GM19023 (cell line): ENCODE results near the gene TRIM26.

ENCODE experiments used
- ATAC-seq: cut with Tn5 transposase; IDR thresholded peaks from one replicate; pipeline ENCODE4 v1.9.1; 2021; ENCODE audit warnings: mild to moderate bottlenecking, moderate library complexity; ENCODE audit not compliant: unreplicated experiment

Gene TRIM26

DNA sequence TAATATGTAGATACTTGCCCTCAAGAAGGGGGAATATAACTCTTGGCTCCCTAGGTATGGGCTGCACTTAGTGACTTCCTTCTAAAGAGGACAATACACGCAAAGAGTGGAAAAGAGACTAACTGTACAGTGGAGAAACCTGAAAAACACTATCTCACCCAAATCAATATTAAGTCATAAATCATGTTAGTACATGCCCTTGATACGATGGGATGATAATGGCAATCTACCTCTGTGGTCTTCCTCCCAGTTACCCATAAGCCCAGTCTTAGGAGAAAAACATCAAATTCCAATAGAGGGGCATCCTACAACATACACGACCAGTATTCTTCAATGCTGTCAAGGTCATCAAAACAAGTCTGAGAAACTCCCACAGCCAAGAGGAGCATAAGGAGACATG lies 1.3 kb downstream of the TRIM26 start:
- no peak for ATAC-seq

DNA sequence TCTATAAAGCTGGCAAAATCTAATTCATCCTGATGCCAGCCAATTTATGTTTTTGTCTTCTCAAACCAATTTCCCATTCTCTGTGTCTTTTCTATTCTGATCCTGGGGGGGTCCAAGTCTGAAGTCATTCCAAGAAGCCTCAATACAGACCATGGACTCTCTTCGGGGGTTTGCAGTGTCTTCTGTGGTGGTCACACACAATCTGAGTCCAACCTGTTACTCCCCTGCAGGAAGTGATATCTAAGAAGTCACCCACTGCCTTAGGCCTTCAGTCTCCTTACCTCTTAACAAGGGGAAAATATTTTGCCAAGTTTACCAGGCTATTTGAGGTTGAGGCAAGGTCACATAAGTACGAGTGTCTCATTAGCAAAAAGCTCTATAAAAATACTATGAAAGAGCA lies 1.9 kb downstream of the TRIM26 start:
- no peak for ATAC-seq

DNA sequence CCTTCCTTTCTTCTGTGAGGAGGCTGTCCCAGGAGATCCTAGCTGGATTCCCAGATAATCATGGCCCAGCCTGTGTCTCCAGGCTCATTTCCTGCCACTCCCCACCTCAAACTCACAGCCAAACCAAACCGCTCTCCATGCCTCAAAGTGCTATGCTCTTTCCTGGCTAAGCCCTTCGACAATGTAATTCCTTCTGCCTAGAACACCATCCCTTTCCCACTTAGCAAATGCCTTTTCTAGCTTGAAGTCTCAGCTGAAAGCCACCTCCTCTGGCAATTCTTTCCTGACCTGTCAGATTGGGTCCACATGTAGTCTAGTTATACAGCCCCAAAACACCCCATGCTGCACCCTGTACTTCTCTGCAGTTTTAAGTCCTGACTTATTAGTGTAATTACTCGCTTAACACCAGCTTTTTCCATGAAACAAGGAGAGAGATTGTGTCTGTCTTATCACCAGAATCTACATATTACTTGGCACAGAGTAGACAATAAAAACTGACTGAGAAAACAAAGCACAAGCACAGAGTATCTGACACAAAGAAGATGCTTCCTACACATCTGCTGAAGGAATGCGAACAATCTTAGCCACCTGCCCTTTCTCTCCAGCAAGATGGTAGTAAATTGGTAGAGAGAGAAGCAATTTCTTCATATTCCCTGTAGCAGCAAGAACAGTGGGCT lies 5.4 kb downstream of the TRIM26 start:
- no peak for ATAC-seq

DNA sequence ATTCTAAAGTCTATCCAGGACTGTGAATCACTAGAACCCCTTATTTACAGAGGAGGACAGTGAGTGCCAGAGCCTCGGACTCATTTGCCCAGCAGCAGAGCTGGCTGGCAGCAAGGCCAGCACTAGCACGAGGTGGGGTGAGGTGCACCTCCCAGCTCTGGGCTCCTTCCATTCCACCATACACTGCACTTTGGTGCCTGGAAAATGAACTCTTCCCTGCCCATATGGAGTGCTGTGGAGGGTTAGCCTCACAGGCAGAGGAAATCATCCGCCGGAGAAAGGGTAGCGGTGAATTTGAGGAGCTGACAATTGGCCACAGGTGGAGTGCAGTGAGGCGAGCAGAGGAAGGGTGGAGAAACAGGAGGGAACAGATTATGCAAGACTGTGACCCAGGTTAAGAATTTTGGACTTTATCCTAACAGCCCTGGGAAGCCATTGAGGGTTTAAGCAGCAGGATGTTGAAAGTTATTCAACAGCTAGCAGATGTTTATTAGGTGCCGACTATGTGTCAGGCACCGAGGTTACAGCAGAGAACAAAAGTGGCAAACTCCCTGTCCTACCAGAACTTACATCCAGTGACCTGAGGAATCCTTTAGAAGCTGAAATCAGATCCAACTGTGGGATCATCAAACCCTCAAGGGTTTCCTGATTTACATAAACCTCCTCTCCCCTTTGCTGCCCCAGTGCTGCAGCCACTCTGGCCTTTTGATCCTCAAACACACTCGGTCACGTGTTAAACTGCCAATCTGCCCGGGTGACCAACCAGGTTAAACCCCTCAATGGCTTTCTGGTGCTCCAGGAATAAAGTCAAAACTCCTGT lies 6.2 kb downstream of the TRIM26 start:
- no peak for ATAC-seq

DNA sequence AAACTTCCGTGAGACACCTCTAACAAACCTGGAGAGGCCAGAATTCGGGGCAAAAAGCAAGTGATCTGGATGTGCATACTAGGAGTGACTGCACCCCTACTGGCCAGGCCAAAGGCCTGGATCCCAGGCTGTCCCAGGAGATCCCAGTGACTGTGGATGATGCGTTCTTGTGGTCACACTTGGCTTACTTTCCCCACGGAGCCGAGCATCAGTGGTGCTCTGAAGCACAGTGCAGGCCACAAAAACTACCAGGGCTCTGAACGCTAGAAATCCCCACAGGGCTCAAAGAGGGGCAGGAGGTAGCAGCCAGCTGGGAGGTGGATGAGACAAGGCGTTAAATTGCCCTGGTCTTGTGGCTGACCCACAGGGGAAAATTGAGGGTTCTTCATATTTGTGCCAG lies 7.1 kb downstream of the TRIM26 start:
- no peak for ATAC-seq

DNA sequence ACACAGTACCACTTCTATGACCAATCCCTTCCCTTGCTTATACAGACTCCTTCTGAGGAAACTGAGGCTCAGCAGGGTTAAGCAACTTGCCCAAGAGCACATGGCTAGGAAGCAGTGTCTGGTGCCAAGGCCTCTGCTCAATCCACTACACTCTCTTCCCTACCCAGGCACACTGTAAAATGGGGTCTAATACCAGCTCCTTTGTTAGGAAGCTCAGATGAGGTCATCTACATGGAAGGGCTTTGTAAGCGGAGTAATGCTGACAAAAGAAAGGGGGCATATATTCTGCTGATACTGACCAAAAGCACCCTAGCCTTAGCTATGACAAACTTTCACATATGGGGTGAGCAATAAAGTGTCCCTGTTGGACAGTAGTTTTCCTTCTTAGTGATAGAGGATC lies 9.1 kb downstream of the TRIM26 start:
- ATAC-seq, result no peak

DNA sequence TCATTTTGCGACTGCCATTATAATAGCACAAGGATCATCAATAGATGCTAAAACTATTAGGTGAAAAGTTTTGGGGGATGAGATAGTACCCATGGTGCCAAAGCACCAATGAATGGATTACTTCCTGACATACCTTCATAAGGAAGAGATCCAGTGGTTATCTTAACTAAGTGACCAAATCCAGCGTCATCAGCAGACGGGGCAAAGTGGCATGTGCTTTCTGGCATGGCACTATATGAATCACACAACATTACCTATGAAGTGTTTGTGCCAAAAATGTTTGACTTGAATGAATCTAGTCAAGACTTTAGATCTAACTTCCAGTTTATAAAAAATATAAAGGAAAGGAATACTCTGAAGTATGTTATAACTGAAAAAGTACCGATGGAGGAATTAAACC lies 10.8 kb downstream of the TRIM26 start:
- no peak for ATAC-seq

DNA sequence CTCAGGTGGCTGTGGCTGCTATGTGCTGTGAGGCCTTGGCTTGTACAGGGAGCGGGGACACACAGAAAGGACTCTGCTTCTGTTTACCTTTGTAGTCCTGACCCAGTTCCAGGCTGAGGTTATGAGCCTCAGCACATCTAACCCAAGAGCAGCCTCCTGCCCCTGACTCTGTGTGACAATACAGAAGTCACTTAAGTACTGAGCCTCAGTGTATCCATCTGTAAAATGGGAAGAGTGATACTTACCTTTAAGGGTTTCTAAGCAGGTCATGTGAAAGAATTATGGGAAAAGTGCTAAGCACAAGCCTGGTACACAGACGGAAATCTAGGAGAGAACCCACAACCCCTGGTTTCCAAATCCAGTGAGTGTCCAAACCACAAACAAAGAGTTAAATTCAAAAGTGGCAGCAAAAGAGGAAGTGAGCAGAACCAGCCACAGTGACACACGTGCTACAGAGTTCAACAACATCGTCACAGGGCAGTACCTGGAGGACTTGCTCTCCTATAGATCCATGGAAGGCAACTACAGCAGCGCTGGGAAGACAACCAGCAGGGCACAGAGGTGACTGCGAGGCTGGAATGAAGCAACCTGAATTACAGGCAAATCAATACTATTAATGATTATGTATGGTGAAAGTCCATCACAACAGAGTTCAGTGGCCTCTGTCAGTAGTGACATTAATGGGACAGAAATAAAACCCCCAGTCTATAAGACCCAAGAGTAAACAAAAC lies 12.5 kb downstream of the TRIM26 start:
- peak; percentile 69 for ATAC-seq

DNA sequence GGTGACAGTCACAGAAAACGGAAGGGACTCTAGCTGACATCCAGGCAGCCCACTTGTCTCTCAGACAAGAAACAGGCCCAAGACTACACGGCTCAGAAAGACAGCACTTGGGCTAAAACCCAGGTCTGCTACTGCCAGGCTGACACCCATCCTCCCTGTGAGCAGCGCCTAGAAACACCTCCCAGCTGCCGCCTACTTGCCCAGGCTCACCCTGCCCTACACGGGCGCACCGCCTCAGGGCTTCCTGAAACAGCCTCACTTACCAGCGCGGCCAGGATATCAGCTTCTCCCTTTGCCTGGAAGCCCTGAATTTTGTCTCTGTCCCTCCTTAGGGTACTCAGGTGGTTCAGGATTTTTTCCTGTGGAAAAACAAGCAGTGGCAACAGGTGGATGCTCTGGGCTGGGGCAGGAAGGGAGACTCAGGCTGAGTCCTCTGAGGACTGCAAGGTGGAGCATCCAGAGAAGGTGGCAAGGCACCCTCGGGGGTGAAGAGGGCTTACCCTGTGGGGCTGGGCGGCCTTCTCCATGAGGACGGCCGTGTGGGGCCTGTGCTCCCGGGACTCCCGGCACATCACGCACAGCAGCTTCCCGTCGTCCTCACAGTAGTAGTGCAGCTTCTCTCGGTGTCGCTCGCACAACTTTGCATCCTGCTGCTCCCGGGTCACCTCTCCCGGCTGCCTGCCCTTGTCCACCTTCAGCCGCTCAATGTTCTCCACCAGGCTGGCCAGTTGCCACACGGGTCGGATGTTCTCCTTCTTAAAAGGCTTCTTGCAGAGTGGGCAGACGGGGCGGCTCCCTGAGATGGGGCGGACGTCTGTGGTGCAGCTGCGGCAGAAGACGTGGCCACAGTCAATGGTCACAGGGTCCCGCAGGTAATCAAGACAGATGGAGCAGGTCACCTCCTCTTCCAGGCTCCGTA lies 14.8 kb downstream of the TRIM26 start:
- no peak for ATAC-seq

DNA sequence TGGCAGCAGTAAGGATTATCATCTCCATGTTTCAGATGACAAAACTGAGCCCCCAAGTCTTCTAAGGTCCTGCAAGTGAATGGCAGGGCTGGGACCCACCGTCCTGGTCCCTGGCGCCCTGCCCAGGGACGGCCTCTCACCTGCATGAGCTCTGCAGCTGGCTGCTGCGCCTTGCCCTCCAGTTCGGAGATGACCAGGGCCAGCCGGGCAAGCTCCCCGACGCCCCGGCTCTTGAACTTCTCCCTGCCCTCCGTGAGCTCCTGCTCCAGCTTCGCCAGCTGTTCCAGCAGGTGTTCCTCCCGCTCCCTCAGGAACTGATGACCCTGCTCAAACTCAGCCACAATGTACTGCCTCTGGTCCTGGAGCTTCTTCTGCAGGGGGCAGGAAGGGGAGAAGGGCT lies 16.8 kb downstream of the TRIM26 start:
- ATAC-seq, result no peak

DNA sequence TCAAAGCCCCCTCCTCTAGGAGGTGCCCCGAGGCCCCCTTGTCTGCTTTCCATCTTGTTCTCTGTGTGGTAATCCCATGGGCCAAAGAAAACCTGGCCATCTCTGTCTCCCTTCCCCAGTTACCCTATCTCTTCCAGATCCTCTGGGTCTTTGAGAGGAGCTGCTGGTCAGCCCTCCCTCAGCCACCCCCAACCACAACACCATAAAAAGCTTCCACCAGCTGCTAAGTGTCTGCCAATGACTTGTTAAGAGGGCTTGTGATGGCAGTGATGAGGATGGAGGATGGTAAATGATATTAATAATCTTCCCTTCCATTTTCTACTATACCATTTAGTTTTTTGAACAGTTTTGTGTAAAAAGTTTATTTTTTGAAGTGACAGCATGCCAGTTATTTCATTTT lies 17.3 kb downstream of the TRIM26 start:
- ATAC-seq, result no peak

DNA sequence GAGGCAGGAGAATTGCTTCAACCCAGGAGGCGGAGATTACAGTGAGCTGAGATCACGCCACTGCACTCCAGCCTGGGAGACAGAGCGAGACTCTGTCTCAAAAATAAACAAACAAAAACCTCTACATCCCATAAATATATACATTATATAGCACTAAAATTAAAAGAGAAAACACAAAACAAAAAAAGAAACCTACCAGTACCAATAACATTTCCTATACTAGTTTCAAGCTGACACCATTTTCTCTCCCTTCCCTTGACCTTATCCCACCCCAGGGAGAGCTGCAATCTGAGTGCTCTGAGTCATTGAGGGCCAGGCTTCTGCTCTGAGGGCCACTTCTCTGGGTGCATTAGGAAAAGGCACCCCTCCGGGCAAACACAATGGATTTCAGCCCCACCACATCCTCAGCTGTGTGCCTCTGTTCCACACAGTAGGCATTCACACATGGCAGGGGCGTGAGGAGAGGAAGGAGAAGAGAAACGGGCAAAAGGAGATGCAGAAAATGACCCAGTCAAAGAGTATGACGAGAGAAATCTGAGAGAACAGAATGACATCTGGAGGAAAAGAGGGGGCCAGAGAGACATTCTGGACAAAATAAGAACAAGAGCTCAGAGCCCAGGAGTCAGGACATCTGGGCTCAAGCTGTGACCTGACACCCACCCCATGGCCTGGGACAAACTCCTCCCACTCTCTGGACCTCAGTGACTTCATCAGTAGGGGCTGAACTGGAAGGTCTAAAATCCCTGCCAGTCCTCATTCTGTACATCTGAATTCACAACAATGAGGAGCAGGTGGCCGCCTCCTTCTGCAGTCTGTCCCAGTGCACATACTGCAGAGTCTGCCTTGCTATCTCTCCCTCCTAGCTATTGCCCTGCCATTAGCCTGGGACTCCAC lies 18.2 kb downstream of the TRIM26 start:
- no peak for ATAC-seq

DNA sequence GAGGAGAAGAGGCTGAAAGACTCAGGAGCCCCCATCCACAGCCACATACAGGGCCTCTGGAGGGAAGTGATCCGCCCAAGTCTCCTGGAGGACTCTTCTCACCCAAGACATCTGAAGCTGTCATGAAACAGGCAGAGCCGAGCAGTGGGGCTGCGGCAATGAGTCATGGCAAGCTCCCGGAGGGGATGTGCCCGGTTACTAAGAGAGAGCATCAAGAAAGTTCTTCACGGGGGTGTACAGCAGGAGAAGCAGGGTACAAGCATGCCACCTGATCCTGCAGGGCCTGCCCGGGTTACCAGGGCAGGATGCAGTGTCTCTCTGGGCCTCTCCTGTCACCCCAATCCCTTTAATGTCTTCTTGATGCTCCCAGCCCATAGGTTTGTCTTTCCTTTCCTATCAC lies 21.1 kb downstream of the TRIM26 start:
- no peak for ATAC-seq

DNA sequence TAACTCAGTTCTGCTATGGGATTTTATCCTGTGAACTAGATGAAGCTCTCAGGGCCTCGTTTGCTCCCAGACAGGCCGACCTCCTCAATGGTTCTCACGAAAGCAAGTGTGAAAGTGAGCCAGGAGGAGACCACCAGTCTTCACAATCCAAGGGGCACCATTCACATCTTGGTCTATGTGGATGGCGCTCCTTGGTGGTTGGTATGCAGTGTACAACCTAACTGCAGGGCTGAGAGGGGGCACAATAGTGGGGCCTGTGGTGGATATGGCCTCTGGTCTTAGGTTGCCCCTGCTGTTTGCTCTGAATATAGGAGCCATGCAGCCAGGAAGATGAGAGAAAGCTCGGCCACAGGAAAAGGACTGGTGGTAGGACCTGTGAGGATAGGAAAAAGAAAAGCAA lies 24.7 kb downstream of the TRIM26 start:
- no peak for ATAC-seq

DNA sequence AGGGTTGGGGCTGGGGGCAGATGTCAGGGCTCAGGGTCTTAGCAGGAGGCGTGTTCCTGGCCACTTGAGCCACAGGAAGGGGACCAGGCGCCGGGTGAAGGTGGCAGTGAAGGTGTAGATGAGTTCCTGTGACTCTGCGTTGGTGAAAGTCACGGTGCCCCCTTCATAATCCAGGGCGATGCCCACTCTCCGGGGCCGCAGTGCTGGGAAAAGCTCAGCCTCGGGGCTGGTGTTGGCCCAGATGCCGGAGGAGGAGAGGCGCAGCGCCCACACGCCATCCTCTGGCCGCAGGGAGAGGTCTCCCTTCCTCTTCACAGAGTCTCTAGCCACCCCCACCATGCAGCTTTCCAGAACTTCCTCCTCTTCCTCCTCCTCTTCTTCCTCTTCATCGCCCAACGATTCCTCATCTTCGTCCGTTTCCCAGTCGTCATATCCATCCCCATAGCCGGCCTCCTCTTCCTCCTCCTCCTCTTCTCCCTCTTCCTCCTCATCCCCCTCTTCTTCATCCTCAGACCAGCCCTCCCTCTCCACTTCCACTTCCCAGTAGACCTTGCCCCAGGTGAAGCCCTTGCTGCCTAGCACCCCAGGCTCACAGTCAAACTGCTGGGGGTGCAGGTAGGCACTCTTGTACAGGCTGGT lies 27.2 kb downstream of the TRIM26 start:
- no peak for ATAC-seq

DNA sequence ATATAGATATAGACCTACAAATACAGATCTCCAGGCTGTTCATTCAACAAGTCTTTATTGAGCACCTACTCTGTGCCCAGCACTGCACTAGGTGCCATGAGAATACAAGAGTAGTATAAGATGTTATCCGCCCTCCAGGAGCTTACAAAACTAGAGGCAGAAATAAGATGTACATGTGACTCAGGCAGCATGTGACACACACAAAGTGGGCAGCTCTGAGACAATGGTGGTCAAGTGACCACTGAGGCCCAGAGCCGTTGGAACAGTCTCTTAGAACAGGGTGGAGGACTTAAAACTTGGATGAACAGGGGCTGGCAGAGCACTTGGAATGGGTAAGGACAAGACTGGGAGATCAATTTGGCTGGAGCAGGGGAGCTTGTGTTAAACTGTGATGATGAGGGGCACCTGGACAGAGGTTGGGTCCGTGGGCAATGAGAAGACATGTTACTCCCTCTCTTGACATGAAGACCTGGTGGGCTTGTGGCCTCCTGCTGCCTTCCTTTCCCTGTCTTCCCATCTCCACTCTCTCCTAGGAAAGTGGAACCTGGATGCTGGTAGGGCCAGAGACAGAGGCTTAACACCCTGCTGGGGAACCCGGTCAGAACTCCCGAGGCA lies 28.7 kb downstream of the TRIM26 start:
- ATAC-seq, result no peak

DNA sequence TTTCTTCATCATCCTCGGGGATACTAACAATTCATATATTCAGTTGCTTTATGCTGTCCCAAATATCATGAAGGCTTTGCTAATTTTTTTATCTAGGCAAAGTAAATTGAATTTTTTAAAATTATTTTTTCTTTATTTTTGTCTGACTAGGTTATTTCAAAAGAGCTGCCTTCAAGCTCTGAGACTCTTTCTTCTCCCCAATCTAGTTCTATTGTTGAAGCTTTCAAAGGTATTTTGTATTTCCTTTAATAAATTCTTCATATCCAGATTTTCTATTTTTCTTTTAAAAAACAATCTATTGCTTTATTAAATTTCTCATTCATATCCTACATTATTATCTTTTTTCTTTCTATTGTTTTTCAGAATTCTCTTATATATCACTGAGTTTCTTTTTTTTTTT lies 33.1 kb downstream of the TRIM26 start:
- ATAC-seq, result no peak

DNA sequence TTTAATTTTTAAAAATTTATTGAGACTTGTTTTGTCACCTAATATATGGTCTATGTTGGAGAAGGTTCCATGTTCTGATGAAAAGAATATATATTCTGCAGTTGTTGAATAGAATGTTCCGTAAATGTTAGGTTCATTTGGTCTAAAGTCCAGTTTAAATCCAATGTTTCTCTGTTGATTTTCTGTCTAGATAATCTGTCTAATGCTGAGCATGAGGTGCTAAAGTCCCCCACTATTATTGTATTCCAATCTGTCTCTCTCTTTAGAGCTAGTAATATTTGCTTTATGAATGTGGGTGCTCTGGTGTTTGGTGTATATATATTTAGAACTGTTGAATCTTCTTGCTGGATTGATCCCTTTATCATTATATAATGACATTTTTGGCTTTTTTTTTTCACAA lies 34.4 kb downstream of the TRIM26 start:
- ATAC-seq, result no peak

DNA sequence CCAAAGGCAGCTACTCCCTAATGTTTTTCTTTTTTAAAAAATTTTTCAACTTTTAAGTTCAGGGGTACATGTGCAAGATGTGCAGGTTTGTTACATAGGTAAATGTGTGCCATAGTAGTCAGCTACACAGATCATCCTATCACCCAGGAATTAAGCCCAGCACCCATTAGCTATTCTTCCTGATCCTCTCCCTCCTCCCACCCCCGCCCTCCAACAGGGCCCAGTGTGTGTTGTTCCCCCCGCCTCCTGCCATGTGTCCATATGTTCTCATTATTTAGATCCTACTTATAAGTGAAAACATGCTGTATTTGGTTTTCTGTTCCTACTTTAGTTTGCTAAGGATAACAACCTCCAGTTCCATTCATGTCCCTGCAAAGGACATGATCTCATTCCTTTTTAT lies 37.4 kb downstream of the TRIM26 start:
- no peak for ATAC-seq
